ENCODE results near the gene SUPT3H. TPM values are rescaled to one million over a fixed set of nuclear protein-coding genes. Genes with fewer than 3 reads are reported as not detected.

SUPT3H gene
- total and polyA plus RNA-seq, 2 donors (not counting 1 experiment from before 2014, with no cell fraction given) = 5.5 to 12.4 TPM

- Histone ChIP-seq H3K4me3 (ENCODE audit: control extremely low read depth in 1 of 5, extremely low read depth in 1 of 5, insufficient read depth in 1 of 5, low read depth in 2 of 5, low read length in 4 of 5) (no peak overlapping the region), H3K27me3 (replicated peaks in 1 of 4; ENCODE audit: control extremely low read depth in 1 of 4, control insufficient read depth in 3 of 4, insufficient read depth in 4 of 4, low read length in 3 of 4) (peaks cover 0 to 40% (median 25%) of the 10 kb centered on the region in 4 experiments), H3K27ac (ENCODE audit: low read length in 2 of 2) (no peak overlapping the region), H2AFZ (ENCODE audit: insufficient read depth, low read depth, low read length, poor library complexity, severe bottlenecking) (no peak overlapping the region), H3K36me3 (replicated peaks in 1 of 2; ENCODE audit: control extremely low read depth in 1 of 2, control insufficient read depth in 1 of 2, extremely low read depth in 1 of 2, insufficient read depth in 2 of 2, low read length in 1 of 2) (no peaks in the 10 kb centered on the region), H3K4me2 (replicated peaks; ENCODE audit: low read depth, low read length, poor library complexity, severe bottlenecking) (no peak overlapping the region), H3K4me1 (ENCODE audit: control insufficient read depth in 2 of 2, insufficient read depth in 2 of 2, low read length in 2 of 2) (peaks cover 11 to 13% of the 10 kb centered on the region in 2 donors), H3K79me2 (ENCODE audit: control insufficient read depth, insufficient read depth, low read length) (no peaks in the 10 kb centered on the region), H3K9me3 (ENCODE audit: control extremely low read depth in 1 of 3, control insufficient read depth in 2 of 3, insufficient read depth in 1 of 3, low read length in 2 of 3) (peaks cover 0 to 4% (median 0%) of the 10 kb centered on the region in 3 donors), H4K20me1 (ENCODE audit: control insufficient read depth, insufficient read depth, low read length, poor library complexity, severe bottlenecking) (no peaks in the 10 kb centered on the region), H3K9ac (ENCODE audit: low read length) (no peak overlapping the region)
- peaks cover 22% of the 10 kb centered on the region for H3K4me1 Mint-ChIP-seq
- ATAC-seq (ENCODE audit: low read depth) (no peak), DNase-seq (no peak)
- H3K27me3 Mint-ChIP-seq = peaks cover 33% of the 10 kb centered on the region
- POLR2A ChIA-PET = no interaction called here
- no peaks in the 10 kb centered on the region for H3K9me3 Mint-ChIP-seq (ENCODE audit: insufficient read depth)
- WGBS (ENCODE audit: insufficient coverage) = 8% methylated on average over 2 of the region's 2 CpGs
- CTCF ChIA-PET = no interaction called here
- TF ChIP-seq, protein P1, sequence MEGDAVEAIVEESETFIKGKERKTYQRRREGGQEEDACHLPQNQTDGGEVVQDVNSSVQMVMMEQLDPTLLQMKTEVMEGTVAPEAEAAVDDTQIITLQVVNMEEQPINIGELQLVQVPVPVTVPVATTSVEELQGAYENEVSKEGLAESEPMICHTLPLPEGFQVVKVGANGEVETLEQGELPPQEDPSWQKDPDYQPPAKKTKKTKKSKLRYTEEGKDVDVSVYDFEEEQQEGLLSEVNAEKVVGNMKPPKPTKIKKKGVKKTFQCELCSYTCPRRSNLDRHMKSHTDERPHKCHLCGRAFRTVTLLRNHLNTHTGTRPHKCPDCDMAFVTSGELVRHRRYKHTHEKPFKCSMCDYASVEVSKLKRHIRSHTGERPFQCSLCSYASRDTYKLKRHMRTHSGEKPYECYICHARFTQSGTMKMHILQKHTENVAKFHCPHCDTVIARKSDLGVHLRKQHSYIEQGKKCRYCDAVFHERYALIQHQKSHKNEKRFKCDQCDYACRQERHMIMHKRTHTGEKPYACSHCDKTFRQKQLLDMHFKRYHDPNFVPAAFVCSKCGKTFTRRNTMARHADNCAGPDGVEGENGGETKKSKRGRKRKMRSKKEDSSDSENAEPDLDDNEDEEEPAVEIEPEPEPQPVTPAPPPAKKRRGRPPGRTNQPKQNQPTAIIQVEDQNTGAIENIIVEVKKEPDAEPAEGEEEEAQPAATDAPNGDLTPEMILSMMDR (IDR thresholded peaks at IDR 0.05) = no peak
- no peak for TF ChIP-seq EZH2 (IDR thresholded peaks at IDR 0.05; ENCODE audit: borderline replicate concordance, insufficient read depth, low read depth, low read length, poor library complexity, severe bottlenecking)
- no peak overlapping the region for H3K27ac Mint-ChIP-seq
- no peak overlapping the region for H3K4me3 Mint-ChIP-seq
- intact Hi-C loops (cut with micrococcal nuclease) = no loop called here
These were observed 37.6 kb upstream of the SUPT3H start for GRCh38 chr6:45415315-45415714.

DNA sequence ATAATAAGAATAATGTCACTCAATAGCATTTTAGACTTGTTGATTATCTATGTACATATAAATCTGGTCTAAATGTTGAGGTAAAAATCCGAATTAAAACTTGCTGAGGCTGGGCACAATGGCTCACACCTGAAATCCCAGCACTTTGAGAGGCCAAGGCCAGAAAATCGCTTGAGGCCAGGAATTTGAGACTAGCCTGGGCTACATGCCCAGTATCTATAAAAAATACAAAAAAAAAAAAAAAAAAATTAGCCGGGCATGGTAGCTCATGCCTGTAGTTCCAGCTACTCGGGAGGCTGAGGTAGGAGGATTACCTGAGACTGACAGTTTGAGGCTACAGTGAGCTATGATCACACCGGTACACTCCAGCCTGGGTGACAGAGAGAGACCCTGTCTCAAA lies 34.2 kb upstream of the SUPT3H start:
- no peaks in the 10 kb centered on the region for H3K79me2 ChIP-seq (ENCODE audit: control insufficient read depth, insufficient read depth, low read length)
- H3K4me1 ChIP-seq (ENCODE audit: control insufficient read depth in 2 of 2, insufficient read depth in 2 of 2, low read length in 2 of 2) = no peaks in the 10 kb centered on the region
- Mint-ChIP-seq H3K27ac (no peak overlapping the region), H3K9me3 (ENCODE audit: insufficient read depth) (no peaks in the 10 kb centered on the region), H3K4me3 (no peak overlapping the region), H3K27me3 (peaks cover 26% of the 10 kb centered on the region), H3K4me1 (peaks cover 9% of the 10 kb centered on the region)
- intact Hi-C loops (cut with micrococcal nuclease) = no loop called here
- WGBS (ENCODE audit: insufficient coverage) = 100% methylated on average over 1 of the region's 5 CpGs
- H3K9me3 ChIP-seq (ENCODE audit: control extremely low read depth in 1 of 3, control insufficient read depth in 2 of 3, insufficient read depth in 1 of 3, low read length in 2 of 3) = no peaks in the 10 kb centered on the region
- ChIA-PET CTCF (no interaction called here), POLR2A (no interaction called here)
- DNase-seq (no peak), ATAC-seq (ENCODE audit: low read depth) (no peak)
- no peak overlapping the region for H3K9ac ChIP-seq (ENCODE audit: low read length)
- TF ChIP-seq, protein P1 (IDR thresholded peaks at IDR 0.05) = no peak
- no peak for TF ChIP-seq EZH2 (IDR thresholded peaks at IDR 0.05; ENCODE audit: borderline replicate concordance, insufficient read depth, low read depth, low read length, poor library complexity, severe bottlenecking)
- no peak overlapping the region for H3K27ac ChIP-seq (ENCODE audit: low read length in 2 of 2)
- H3K4me2 ChIP-seq (replicated peaks; ENCODE audit: low read depth, low read length, poor library complexity, severe bottlenecking) = no peak overlapping the region
- no peak overlapping the region for H2AFZ ChIP-seq (ENCODE audit: insufficient read depth, low read depth, low read length, poor library complexity, severe bottlenecking)
- no peak overlapping the region for H3K4me3 ChIP-seq (ENCODE audit: control extremely low read depth in 1 of 5, extremely low read depth in 1 of 5, insufficient read depth in 1 of 5, low read depth in 2 of 5, low read length in 4 of 5)
- H3K27me3 ChIP-seq (replicated peaks in 1 of 4; ENCODE audit: control extremely low read depth in 1 of 4, control insufficient read depth in 3 of 4, insufficient read depth in 4 of 4, low read length in 3 of 4) = peaks cover 0 to 14% (median 6%) of the 10 kb centered on the region in 4 experiments
- H4K20me1 ChIP-seq (ENCODE audit: control insufficient read depth, insufficient read depth, low read length, poor library complexity, severe bottlenecking) = no peaks in the 10 kb centered on the region
- H3K36me3 ChIP-seq (replicated peaks in 1 of 2; ENCODE audit: control extremely low read depth in 1 of 2, control insufficient read depth in 1 of 2, extremely low read depth in 1 of 2, insufficient read depth in 2 of 2, low read length in 1 of 2) = no peaks in the 10 kb centered on the region

Measured in B cell (primary cell).